Right atrium auricular region (tissue), 2 donors: ENCODE data around the gene TERT. TPM values are rescaled to one million over a fixed set of nuclear protein-coding genes. Genes with fewer than 3 reads are reported as not detected.

Experiments
- DNase-seq: peaks from one replicate; pipeline ENCODE4 v3.0.0-alpha.2; 2019; ENCODE audit warnings: low spot score
- H3K27ac ChIP-seq, 2 donors: fragments of 200-600 bp; sonication (generic); 1 replicate in 1 of 2; 2 replicates in 1 of 2; pipeline ENCODE4 v1.5.1; 2016 to 2019
- H3K27me3 ChIP-seq, 2 donors: fragments of 200-600 bp; sonication (generic); one replicate each; pipeline versions ENCODE4 v1.5.1 to v1.6.0; 2017 to 2019
- H3K36me3 ChIP-seq: fragments of 200-600 bp; sonication (generic); one replicate; pipeline ENCODE4 v1.5.1; 2016
- H3K4me1 ChIP-seq, 2 donors: fragments of 200-600 bp; sonication (generic); one replicate each; pipeline versions ENCODE4 v1.5.1 to v1.6.0; 2017 to 2019
- H3K4me3 ChIP-seq, 2 donors: fragments of 200-600 bp; sonication (generic); 1 replicate in 1 of 2; 2 replicates in 1 of 2; pipeline ENCODE4 v1.5.1; 2017 to 2019; ENCODE audit warnings: mild to moderate bottlenecking in 1 of 2, moderate library complexity in 1 of 2
- H3K9me3 ChIP-seq, 2 donors: fragments of 200-600 bp; sonication (generic); one replicate each; pipeline ENCODE4 v1.5.1; 2019
- total RNA-seq, 2 donors: library from RNA; depleted of rRNA; stranded (reverse); fragments of >200 nt; gene quantifications; one replicate each; pipeline ENCODE4 v1.1.0, GENCODE V29; 2016
- TF ChIP-seq, protein P1 (sequence below), 2 donors: fragments of 200-600 bp; sonication (generic); IDR thresholded peaks; one replicate each; pipeline ENCODE4 v1.5.1; 2019; ENCODE audit warnings: antibody characterized with exemption in 2 of 2

Gene TERT
- total RNA-seq, 2 donors from 2014 or later = not detected

DNA sequence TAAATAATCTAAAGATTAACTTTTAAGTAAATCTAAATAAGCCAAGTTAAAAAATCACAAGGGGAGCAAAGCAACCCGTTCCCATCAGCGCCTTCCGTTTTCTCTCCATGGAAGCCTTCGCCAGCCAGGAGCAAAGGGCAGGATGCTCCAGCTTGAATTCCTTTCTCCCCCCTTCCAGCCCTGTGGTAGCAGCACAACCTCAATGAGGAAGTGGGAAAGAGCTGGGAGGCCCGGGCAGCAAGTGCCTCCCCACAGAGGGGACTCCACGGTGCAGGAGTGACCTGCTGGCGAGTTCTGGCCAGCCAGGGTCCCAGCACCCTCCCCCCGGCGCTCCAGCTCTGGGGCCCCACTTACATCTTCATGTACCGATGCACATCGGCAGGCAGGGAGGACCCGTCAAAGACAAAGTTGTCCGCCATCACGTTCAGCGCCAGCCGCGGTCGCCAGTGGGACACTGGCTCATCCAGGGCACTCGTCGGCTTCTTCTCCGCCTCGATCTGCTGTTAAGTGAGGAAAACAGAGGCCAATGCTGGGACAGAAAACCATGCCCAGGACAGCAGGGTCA lies 43.7 kb upstream of the TERT start:
- Histone ChIP-seq H3K27me3 (no peaks in the 10 kb centered on the region), H3K4me3 (no peak overlapping the region), H3K27ac (no peak overlapping the region), H3K36me3 (peaks cover 84% of the 10 kb centered on the region), H3K9me3 (no peaks in the 10 kb centered on the region), H3K4me1 (peaks cover 0 to 7% of the 10 kb centered on the region in 2 donors)
- DNase-seq = no peak
- TF ChIP-seq, protein P1, sequence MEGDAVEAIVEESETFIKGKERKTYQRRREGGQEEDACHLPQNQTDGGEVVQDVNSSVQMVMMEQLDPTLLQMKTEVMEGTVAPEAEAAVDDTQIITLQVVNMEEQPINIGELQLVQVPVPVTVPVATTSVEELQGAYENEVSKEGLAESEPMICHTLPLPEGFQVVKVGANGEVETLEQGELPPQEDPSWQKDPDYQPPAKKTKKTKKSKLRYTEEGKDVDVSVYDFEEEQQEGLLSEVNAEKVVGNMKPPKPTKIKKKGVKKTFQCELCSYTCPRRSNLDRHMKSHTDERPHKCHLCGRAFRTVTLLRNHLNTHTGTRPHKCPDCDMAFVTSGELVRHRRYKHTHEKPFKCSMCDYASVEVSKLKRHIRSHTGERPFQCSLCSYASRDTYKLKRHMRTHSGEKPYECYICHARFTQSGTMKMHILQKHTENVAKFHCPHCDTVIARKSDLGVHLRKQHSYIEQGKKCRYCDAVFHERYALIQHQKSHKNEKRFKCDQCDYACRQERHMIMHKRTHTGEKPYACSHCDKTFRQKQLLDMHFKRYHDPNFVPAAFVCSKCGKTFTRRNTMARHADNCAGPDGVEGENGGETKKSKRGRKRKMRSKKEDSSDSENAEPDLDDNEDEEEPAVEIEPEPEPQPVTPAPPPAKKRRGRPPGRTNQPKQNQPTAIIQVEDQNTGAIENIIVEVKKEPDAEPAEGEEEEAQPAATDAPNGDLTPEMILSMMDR (IDR thresholded peaks at IDR 0.05) = no peak

GRCh38 chr5:1338196-1338490 lies 43.3 kb upstream of the TERT start:
- Histone ChIP-seq H3K36me3 (peaks cover 89% of the 10 kb centered on the region), H3K27ac (no peak overlapping the region), H3K27me3 (no peaks in the 10 kb centered on the region), H3K9me3 (no peaks in the 10 kb centered on the region), H3K4me3 (no peak overlapping the region), H3K4me1 (peaks cover 0 to 2% of the 10 kb centered on the region in 2 donors)
- TF ChIP-seq, protein P1 (IDR thresholded peaks at IDR 0.05) = no peak
- DNase-seq = no peak

DNA sequence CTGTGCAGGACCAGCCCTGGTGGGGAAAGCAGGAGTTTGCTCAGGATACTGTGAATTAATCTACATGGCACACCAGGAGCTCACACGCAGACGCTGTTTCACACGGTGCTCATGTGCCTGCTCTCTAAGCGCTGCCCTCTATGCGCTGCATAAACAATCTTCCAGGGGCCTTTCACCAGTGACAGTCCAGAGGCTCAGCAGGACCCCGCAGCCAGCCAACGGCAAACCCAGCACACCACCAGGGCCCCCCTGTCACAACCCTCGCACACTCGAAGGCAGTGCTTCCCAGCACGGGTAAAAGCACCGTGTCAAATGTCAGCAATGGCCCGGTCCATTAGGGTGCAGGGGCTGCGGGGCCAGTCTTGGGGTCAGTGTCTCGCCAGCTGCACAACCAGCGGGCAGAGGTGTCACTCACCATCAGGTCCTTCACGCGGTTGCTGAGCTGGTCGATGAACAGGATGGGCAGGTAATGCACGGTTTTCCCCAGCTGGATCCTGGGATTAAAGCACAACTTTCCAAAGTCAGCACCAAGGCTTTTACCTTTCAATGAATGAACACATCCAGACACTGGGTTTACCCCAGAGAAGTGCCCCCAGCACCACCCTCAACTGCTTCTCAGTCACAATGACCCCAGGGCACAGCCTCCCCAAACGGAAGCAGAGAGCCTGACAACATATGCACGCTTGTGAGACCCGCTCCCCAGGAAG lies 42.8 kb upstream of the TERT start:
- peaks cover 92% of the 10 kb centered on the region for H3K36me3 ChIP-seq
- no peaks in the 10 kb centered on the region for H3K4me1 ChIP-seq
- TF ChIP-seq, protein P1 (IDR thresholded peaks at IDR 0.05) = no peak
- no peak overlapping the region for H3K4me3 ChIP-seq
- no peak overlapping the region for H3K27ac ChIP-seq
- H3K9me3 ChIP-seq = no peaks in the 10 kb centered on the region
- H3K27me3 ChIP-seq = no peaks in the 10 kb centered on the region
- no peak for DNase-seq

DNA sequence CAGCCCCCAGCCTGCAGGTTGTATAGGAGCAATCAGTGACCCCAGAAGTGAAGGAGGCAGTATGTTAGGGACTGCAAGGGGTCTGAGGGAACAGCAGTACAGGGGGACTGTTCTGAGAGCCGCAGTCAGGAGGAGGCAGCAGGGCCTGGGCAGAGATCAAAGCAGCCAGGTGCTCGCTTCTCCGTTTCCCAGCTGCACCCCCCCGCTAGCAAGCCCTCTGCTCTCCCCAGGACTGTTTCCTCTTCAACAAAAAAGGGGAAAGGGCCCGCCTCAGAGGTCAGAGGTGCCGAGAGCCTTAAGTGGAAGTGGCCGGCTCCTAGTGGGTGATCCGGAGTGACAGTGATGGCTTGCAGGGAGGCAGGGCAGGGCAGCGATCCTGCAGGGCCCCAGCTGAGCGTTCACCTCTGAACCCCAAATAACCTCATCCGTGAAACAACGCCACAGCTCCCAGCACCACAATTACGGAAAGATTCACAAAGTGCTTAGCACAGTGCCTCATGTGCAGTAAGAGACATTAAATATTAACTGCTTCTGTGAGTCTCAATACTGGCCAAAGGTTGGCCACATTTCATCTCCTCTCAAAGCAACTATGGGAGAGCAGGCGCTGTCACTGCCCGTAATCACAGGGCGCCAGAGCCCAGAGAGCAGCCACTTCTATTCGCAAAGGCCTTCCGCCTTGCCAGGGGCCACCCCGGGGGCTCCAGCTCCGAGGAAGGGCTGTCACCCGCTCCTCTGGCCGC lies 42.1 kb upstream of the TERT start:
- TF ChIP-seq, protein P1 (IDR thresholded peaks at IDR 0.05) = no peak
- no peaks in the 10 kb centered on the region for H3K27me3 ChIP-seq
- H3K9me3 ChIP-seq = no peaks in the 10 kb centered on the region
- DNase-seq = no peak
- no peaks in the 10 kb centered on the region for H3K4me1 ChIP-seq
- no peak overlapping the region for H3K4me3 ChIP-seq
- peaks cover 94% of the 10 kb centered on the region for H3K36me3 ChIP-seq
- no peak overlapping the region for H3K27ac ChIP-seq

- peaks cover 0 to 4% of the 10 kb centered on the region in 2 donors for H3K4me1 ChIP-seq
- no peaks in the 10 kb centered on the region for H3K9me3 ChIP-seq
- H3K27me3 ChIP-seq = no peaks in the 10 kb centered on the region
- DNase-seq = no peak
- peaks cover 94% of the 10 kb centered on the region for H3K36me3 ChIP-seq
- no peak overlapping the region for H3K4me3 ChIP-seq
- TF ChIP-seq, protein P1 (IDR thresholded peaks at IDR 0.05) = no peak
- H3K27ac ChIP-seq = no peak overlapping the region
Observed at GRCh38 chr5:1336106-1336561, 41.3 kb upstream of the TERT start.
